G401 (cell line): ENCODE results near the gene CD53. TPM values are rescaled to one million over a fixed set of nuclear protein-coding genes. Genes with fewer than 3 reads are reported as not detected.
"Not testable (repeated sequence)": the region's sequence is repeated elsewhere in the genome, so short reads cannot be mapped to it uniquely, and the experiment has no call there.

Experiments
- DNase-seq: peaks from one replicate; pipeline ENCODE4 v3.0.0-alpha.2; 2015; ENCODE audit warnings: low spot score
- in situ Hi-C: cut with HindIII; loops from 2 replicates; pipeline ENCODE4 v1.10.0; 2016; ENCODE audit warnings: low sequenced_read_pairs, mixed read lengths
- total RNA-seq: library from RNA; depleted of rRNA; stranded (reverse); fragments of >200 nt; shearing (Covaris generic); gene quantifications from 2 replicates; pipeline ENCODE4 v1.2.3, GENCODE V29; 2014; rRNA removed

Gene CD53, protein sequence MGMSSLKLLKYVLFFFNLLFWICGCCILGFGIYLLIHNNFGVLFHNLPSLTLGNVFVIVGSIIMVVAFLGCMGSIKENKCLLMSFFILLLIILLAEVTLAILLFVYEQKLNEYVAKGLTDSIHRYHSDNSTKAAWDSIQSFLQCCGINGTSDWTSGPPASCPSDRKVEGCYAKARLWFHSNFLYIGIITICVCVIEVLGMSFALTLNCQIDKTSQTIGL
- total RNA-seq = not detected in 2 replicates

GRCh38 chr1:110872745-110873720, at the start of gene CD53:
CD53 (plus strand) TSS chr1:110873148; CDS start chr1:110891409, 18,261 bp downstream.
- in situ Hi-C loops = no loop called here
- DNase-seq = no peak

GRCh38 chr1:110824192-110824591, 48.8 kb upstream of the CD53 start:
- in situ Hi-C loops = no loop called here
- no peak for DNase-seq

DNA sequence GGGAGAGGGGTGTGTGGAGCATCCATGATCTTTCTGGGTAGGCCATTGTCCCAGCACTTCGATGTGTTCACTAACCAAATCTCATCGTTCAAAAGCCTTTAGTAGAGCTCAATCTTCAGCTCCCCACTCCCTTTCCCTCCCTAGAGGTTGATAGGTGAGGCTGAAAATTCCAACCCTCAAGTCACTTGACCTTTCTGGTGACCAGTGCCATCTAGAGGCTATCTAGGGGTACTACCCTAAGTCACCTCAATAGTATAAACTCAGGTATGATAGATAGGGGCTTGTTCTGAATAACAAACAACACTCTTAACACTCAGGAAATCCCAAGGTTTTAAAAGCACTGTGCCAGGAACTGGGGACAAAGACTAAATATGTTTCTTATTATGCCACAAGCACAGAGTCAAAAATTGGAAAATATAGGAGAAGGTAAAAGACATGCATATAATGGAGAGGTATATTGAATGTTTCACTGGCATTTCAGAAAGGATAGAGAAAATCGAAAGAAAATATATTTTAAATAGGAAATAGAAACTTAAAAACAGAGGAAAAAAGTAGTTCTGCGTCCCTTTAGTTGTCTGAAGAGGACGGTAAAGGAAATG, 42.9 kb upstream of the CD53 start:
- in situ Hi-C loops = no loop called here
- DNase-seq = peak; percentile 8

- in situ Hi-C loops, DNase-seq: not testable (repeated sequence)
Observed at GRCh38 chr1:110833779-110834178, 39.2 kb upstream of the CD53 start.

- DNase-seq = no peak
- in situ Hi-C loops = no loop called here
Observed at GRCh38 chr1:110846861-110847260, 26.1 kb upstream of the CD53 start.

GRCh38 chr1:110850145-110850544, 22.8 kb upstream of the CD53 start:
- DNase-seq = no peak
- in situ Hi-C loops = no loop called here

- in situ Hi-C loops = no loop called here
- DNase-seq = no peak
Observed at GRCh38 chr1:110850627-110851026, 22.3 kb upstream of the CD53 start.

- in situ Hi-C loops = no loop called here
Observed at GRCh38 chr1:110853135-110853534, 19.8 kb upstream of the CD53 start.

DNA sequence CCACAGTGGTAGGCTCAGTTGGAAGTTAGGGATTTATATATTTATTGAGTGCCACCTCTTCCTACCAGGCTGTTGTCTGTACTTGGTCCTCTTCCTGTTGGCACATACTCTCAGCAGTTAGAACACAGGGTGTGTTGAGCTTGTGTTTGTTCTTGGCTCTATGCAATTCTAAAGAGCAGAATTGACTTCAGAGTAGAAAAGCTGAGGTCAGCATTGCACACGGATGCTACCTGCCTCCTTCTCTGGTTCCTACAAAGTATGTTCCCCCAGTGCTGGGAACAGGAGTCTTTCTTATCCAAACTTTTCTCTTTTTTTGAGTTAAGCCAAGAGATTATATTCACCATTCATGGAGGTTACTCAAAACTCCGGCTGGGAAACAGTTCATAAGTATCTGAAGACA, 16.5 kb upstream of the CD53 start:
- no peak for DNase-seq
- in situ Hi-C loops = no loop called here

More at GRCh38 chr1:110853135-110853534, 19.8 kb upstream of the CD53 start:
- no peak for DNase-seq

DNA sequence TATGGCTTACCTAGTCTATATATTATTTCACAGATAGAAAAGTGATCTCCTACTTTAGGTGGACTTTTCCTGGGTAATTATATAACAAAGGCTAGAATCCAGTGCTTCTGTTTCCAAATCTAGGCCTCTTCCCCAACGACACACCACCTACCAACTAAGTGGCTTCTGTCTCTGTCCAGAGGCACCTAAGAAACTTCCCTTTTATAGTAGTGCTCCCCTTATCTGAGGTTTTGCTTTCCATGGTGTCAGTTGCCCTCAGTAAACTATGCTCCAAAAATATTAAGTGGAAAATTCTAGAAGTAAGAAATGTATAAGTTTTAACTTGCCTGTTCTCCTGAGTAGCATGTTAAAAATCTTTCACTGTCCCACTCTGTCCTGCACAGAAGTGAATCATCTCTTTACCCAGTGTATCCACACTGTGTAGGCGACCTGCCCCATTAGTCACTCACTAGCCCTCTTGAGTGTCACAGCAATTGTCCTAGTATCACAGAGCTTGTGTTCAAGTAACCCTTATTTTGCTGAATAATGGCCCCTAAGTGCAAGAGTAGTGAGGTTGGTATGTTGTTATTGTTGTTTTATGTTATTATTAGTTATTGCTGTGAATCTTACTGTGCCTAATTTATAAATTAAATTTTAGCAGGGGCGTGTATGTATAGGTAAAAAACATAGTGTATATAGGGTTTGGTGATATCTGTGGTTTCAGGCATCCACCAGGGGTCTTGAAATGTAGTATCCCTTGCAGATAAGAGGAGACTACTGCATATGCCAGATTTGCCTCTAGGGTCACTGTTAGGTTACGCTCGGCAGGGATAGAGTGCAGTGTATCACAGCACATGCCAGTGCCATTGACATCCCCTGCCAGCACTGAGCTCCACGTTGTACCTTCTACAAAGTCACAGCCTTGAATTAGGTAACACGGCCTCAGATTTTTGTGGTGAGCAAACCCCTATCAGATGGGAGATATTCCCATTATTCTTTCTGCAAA, 14.7 kb upstream of the CD53 start:
- in situ Hi-C loops = no loop called here
- no peak for DNase-seq

- no peak for DNase-seq
- in situ Hi-C loops = no loop called here
Observed at GRCh38 chr1:110859062-110859461, 13.9 kb upstream of the CD53 start.

- DNase-seq = no peak
- in situ Hi-C loops = no loop called here
Observed at GRCh38 chr1:110860174-110860573, 12.8 kb upstream of the CD53 start.

- in situ Hi-C loops, DNase-seq: not testable (repeated sequence)
Observed at GRCh38 chr1:110860620-110861019, 12.3 kb upstream of the CD53 start.

DNA sequence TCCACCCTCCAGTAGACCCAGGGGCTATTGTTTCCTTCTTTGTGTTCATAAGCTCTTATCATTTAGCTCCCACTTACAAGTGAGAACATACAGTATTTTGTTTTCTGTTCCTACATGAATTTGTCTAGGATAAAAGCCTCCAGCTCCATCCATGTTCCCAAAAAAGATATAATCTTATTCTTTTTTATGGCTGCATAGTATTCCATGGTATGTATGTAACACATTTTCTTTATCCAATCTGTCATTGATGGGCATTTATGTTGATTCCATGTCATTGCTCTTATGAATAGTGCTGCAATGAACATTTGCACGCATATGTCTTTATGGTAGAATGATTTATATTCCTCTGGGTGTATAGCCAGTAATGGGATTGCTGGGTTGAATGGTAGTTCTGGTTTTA, 11.0 kb upstream of the CD53 start:
- DNase-seq, in situ Hi-C loops: not testable (repeated sequence)

GRCh38 chr1:110864287-110864686, 8.7 kb upstream of the CD53 start:
- in situ Hi-C loops = no loop called here
- no peak for DNase-seq

DNA sequence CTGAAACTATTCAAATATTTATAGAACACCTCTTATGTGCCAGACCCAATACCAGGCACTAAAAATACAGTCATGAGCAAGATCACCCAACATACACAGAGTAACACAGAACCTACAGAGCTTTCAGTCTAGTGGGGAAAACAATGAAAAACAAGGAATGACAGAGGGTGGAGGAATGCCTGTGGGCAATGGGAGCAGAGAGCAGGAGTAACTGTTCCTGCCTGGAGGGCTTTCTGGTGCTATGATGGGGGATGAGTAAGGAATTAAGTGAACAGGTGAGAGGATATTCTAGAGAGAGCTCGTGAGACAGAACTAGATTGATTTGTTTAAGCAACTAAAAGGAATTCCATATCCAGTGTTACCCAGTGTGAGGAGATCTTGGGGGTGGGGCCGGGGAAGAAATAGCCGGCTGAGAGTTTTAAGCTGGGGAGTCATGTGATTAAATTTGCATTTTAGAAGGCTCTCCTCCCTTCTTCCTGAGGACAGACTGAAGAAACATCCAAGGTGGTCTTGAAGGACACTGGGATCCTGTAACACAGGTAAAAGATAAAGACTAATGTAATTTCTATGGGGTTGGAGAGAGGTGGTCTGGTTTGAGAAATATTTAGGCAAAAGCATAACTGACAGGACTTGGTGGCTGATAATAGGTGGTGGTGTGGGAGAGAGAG, 2.1 kb upstream of the CD53 start:
- in situ Hi-C loops = no loop called here
- DNase-seq = no peak

GRCh38 chr1:110872366-110872744, 593 bp upstream of the CD53 start:
- DNase-seq = no peak
- in situ Hi-C loops = no loop called here

- in situ Hi-C loops = no loop called here
- DNase-seq = no peak
Observed at GRCh38 chr1:110873856-110874255, 908 bp downstream of the CD53 start.
